ENCODE results near the gene FIGN.

DNA sequence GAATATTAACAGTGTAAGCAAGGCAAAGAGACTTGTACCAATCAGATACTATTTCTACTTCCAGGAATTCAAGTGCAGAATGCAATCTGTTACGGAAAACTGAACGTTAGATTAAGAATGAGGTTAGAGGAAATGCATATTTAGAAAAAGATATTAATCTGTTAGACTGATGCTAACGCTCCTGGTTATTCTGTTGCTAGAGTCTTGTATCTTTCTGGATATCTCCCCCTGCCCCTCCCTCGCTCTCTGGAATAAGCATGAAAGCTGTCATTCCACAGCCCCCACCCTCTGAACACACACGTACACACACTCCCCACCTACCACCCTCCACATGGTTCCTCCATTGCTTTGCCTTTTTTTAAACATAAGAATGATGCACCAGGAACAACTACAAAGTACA, 24.1 kb downstream of the FIGN start:
- TF ChIP-seq, protein P1, sequence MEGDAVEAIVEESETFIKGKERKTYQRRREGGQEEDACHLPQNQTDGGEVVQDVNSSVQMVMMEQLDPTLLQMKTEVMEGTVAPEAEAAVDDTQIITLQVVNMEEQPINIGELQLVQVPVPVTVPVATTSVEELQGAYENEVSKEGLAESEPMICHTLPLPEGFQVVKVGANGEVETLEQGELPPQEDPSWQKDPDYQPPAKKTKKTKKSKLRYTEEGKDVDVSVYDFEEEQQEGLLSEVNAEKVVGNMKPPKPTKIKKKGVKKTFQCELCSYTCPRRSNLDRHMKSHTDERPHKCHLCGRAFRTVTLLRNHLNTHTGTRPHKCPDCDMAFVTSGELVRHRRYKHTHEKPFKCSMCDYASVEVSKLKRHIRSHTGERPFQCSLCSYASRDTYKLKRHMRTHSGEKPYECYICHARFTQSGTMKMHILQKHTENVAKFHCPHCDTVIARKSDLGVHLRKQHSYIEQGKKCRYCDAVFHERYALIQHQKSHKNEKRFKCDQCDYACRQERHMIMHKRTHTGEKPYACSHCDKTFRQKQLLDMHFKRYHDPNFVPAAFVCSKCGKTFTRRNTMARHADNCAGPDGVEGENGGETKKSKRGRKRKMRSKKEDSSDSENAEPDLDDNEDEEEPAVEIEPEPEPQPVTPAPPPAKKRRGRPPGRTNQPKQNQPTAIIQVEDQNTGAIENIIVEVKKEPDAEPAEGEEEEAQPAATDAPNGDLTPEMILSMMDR (IDR thresholded peaks at IDR 0.05), result no peak
- TF ChIP-seq POLR2A (IDR thresholded peaks at IDR 0.05; ENCODE audit: low read depth) (no peak), EP300 (IDR thresholded peaks at IDR 0.05) (no peak)
